HL-60/S4 treated with retinoic acid at 250 ng/mL for 4 days and 3 days (cell line): ENCODE data around the gene PIP4K2B.

ENCODE experiments used
- in situ Hi-C: fragments of 300-500 bp; cut with MboI; formaldehyde crosslinking; loops from 2 replicates; pipeline ENCODE4 v1.7.0; 2022; ENCODE audit warnings: low sequenced_read_pairs

PIP4K2B gene

GRCh38 chr17:38779965-38780752 lies 19.2 kb downstream of the PIP4K2B start:
- in situ Hi-C loops = no loop called here

GRCh38 chr17:38777641-38778250 lies 21.6 kb downstream of the PIP4K2B start:
- in situ Hi-C loops = no loop called here

DNA sequence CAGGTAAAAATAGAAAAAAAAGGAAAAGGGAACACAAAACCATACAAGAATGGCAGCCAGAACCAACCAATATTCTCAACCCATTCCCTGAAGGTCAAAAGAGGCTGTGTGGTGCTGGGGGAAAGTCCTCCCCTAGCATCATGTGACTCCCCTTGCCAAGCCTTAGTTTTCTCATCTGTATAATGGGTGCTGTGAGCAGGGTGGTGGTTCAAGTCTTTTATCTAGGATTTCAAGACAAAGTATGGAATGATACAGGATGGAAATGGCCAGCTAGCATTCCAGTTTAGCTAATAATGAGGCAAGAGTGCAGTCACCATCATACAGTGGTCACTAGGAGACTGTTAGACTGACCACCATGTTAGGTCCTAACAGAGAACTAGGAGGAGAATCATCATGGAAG lies 26.1 kb downstream of the PIP4K2B start:
- in situ Hi-C loops = no loop called here

- in situ Hi-C loops = no loop called here
These were observed 30.9 kb downstream of the PIP4K2B start for GRCh38 chr17:38768417-38768816.

DNA sequence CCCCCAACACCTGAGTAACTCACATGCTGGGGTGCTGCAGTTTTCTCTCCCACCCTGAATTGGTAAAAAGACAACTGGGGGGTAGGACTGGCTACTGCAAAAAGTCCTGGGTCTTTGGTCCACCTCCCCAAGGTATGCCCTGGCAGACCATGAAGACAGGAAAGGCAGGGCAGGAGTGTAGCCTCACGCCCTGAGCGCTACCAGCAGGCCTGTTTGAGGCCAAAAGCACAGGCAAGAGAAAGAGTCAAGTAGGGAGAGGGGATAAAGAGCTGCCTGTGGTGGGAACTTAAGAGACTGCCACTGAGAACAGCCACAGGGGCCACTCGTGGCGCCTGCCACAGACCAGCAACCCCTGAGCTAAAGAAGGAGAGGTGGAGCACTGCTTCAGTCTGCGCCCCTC lies 33.0 kb downstream of the PIP4K2B start:
- in situ Hi-C loops = no loop called here

DNA sequence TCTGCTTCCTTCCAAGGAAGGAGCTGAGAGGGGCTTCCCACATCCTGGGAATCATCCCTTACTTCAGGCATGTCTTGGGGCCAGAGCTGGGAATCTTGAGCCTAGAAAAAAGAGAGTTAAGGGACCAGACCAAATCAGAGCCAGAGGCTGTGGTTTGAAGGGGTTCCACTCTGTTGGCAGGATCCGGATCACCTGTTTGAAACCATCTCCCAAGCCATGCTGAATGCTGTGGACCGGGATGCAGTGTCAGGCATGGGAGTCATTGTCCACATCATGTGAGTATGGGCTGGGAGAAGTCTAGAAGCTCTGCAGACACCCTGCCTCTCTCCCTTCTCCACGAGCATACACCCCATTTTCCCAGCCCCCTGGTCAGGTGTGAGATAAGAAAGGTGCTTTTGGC lies 37.1 kb downstream of the PIP4K2B start:
- in situ Hi-C loops = no loop called here

GRCh38 chr17:38761612-38762011 lies 37.7 kb downstream of the PIP4K2B start:
- in situ Hi-C loops = no loop called here

DNA sequence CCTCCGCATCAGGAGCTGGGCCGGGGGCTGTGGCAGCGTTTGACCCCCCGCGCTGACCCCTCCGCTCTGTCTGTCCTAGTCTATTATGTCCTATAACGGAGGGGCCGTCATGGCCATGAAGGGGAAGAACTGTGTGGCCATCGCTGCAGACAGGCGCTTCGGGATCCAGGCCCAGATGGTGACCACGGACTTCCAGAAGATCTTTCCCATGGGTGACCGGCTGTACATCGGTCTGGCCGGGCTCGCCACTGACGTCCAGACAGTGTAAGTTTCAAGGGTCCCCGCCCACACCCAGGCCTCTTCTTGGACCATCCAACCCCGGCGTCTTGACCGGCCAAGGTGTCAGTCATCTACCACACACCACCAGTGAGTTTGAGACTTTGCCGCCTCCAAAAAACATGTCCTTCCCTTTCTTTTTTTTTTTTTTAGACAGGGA lies 46.3 kb downstream of the PIP4K2B start:
- in situ Hi-C loops = no loop called here

- in situ Hi-C loops = no loop called here
These were observed 46.9 kb downstream of the PIP4K2B start, which contains the start of gene PSMB3 for GRCh38 chr17:38752308-38753070. Gene PSMB3, plus strand, starts transcription at chr17:38752741. Its CDS starts 86 bp downstream, at chr17:38752827.

DNA sequence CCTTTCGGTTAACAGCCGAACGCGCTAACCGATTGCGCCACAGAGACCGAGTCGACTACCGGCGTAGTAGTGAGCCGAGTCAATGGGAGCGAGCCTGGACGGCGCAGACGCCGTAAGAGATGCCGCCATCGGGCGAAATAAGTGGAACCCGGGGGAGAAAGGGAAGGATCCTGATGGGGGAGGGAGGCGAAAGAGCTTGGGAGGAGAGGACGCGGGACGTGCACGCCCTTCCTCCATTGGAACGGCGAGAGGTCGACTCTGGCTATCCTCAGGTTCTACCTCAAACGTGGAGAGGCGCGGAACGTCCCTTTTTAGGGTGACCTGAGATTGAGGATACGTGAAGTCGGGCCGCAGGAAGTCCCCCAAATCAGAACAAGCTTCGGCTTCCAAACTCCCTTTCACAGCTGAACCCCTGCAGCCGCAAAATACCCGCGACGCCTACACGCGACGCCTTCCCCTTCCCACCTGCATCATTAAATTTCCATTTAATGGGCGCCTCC lies 47.5 kb downstream of the PIP4K2B start:
- in situ Hi-C loops = no loop called here

GRCh38 chr17:38751144-38751807 lies 48.1 kb downstream of the PIP4K2B start:
- in situ Hi-C loops = no loop called here

GRCh38 chr17:38750312-38751121 lies 48.8 kb downstream of the PIP4K2B start:
- in situ Hi-C loops = no loop called here

GRCh38 chr17:38750044-38750311 lies 49.4 kb downstream of the PIP4K2B start:
- in situ Hi-C loops = no loop called here

- in situ Hi-C loops = no loop called here
These were observed 49.9 kb downstream of the PIP4K2B start for GRCh38 chr17:38749223-38750043.

DNA sequence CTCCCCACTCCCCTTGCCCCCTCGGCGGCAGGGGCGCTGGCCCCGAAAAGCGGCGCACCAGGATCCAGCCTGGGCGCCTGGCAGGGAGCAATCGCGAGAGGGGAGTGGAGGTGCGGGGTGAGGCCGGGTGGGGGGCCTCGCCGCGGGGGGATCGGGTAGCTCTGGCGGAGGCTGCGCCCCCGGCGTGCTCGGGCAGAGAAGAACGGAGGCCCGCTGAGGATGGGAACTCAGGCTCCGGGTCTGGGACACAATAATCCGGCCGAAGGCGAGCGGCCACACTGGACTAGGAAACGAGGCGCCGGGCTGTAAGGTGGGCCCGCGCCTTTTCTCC lies 50.5 kb downstream of the PIP4K2B start:
- in situ Hi-C loops = no loop called here

- in situ Hi-C loops = no loop called here
These were observed 51.0 kb downstream of the PIP4K2B start, which contains the start of gene PCGF2 for GRCh38 chr17:38748149-38748891. Gene PCGF2, minus strand, starts transcription at chr17:38748336. Its CDS starts 7,934 bp downstream, at chr17:38740402.

GRCh38 chr17:38747463-38748148 lies 51.8 kb downstream of the PIP4K2B start:
- in situ Hi-C loops = no loop called here

DNA sequence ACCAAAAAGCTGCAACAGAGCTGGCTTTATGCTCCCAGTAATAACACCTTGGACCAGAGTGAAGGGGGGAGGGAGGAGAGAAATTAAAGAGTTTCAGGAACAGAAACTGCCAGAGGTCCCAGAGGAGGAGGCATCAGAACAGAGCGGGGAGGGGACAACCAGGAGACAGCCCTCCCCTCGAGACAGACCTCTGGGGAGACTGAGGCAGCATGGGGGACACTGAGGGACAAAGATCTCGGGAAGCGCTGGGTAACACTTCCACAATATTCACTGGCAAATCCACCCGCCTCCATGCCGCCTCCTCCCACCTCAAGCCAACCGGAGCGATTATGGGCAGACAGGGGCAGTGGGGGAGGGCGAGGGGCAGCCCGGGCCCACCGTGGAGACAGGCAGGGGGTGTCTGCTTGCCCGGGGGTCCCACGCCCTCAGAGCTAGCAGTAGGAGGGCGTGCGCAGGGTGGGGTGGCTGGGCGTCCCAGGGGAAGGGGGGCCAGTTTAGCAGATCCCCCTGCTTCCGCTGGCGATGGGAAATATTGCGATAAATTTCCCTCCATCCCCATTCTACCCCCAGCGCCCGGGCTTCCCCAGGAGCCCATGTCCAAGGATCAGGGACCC lies 52.4 kb downstream of the PIP4K2B start:
- in situ Hi-C loops = no loop called here
